ENCODE data around the gene BCL2L11.

BCL2L11 gene

GRCh38 chr2:111148225-111148873 lies 27.6 kb downstream of the BCL2L11 start:
- Histone ChIP-seq H3K27me3 (ENCODE audit: control insufficient read depth, insufficient read depth, low read length) (peaks cover 3% of the 10 kb centered on the region), H3K36me3 (ENCODE audit: control insufficient read depth, low read depth, low read length) (peaks cover 29% of the 10 kb centered on the region), H3K9me3 (ENCODE audit: control insufficient read depth, low read depth, low read length) (no peaks in the 10 kb centered on the region), H3K4me3 (ENCODE audit: low read length) (no peak overlapping the region), H3K9ac (ENCODE audit: low read length) (no peak overlapping the region), H3K27ac (ENCODE audit: low read length) (no peak overlapping the region), H3K4me1 (ENCODE audit: control insufficient read depth, low read depth, low read length) (peaks cover 5% of the 10 kb centered on the region)

- Histone ChIP-seq H3K27me3 (ENCODE audit: control insufficient read depth, insufficient read depth, low read length) (peaks cover 3% of the 10 kb centered on the region), H3K4me3 (ENCODE audit: low read length) (no peak overlapping the region), H3K9ac (ENCODE audit: low read length) (no peak overlapping the region), H3K36me3 (ENCODE audit: control insufficient read depth, low read depth, low read length) (peaks cover 25% of the 10 kb centered on the region), H3K4me1 (ENCODE audit: control insufficient read depth, low read depth, low read length) (peaks cover 5% of the 10 kb centered on the region), H3K9me3 (ENCODE audit: control insufficient read depth, low read depth, low read length) (no peaks in the 10 kb centered on the region), H3K27ac (ENCODE audit: low read length) (no peak overlapping the region)
Observed at GRCh38 chr2:111148925-111149324, 28.2 kb downstream of the BCL2L11 start.

- H3K9me3 ChIP-seq (ENCODE audit: control insufficient read depth, low read depth, low read length): no peaks in the 10 kb centered on the region
- no peaks in the 10 kb centered on the region for H3K27me3 ChIP-seq (ENCODE audit: control insufficient read depth, insufficient read depth, low read length)
- peaks cover 20% of the 10 kb centered on the region for H3K36me3 ChIP-seq (ENCODE audit: control insufficient read depth, low read depth, low read length)
- H3K4me3 ChIP-seq (ENCODE audit: low read length): no peak overlapping the region
- H3K4me1 ChIP-seq (ENCODE audit: control insufficient read depth, low read depth, low read length): peaks cover 5% of the 10 kb centered on the region
- H3K9ac ChIP-seq (ENCODE audit: low read length): no peak overlapping the region
- H3K27ac ChIP-seq (ENCODE audit: low read length): no peak overlapping the region
Observed at GRCh38 chr2:111149882-111150455, 29.3 kb downstream of the BCL2L11 start.

GRCh38 chr2:111154758-111155157 lies 34.0 kb downstream of the BCL2L11 start:
- Histone ChIP-seq H3K9ac (ENCODE audit: low read length) (no peak overlapping the region), H3K9me3 (ENCODE audit: control insufficient read depth, low read depth, low read length) (no peaks in the 10 kb centered on the region), H3K27me3 (ENCODE audit: control insufficient read depth, insufficient read depth, low read length) (no peaks in the 10 kb centered on the region), H3K36me3 (ENCODE audit: control insufficient read depth, low read depth, low read length) (peaks cover 29% of the 10 kb centered on the region), H3K4me3 (ENCODE audit: low read length) (no peak overlapping the region), H3K27ac (ENCODE audit: low read length) (no peak overlapping the region), H3K4me1 (ENCODE audit: control insufficient read depth, low read depth, low read length) (peaks cover 10% of the 10 kb centered on the region)

GRCh38 chr2:111155610-111156009 lies 34.9 kb downstream of the BCL2L11 start:
- Histone ChIP-seq H3K9me3 (ENCODE audit: control insufficient read depth, low read depth, low read length) (no peaks in the 10 kb centered on the region), H3K9ac (ENCODE audit: low read length) (no peak overlapping the region), H3K36me3 (ENCODE audit: control insufficient read depth, low read depth, low read length) (peaks cover 33% of the 10 kb centered on the region), H3K27ac (ENCODE audit: low read length) (no peak overlapping the region), H3K27me3 (ENCODE audit: control insufficient read depth, insufficient read depth, low read length) (no peaks in the 10 kb centered on the region), H3K4me3 (ENCODE audit: low read length) (no peak overlapping the region), H3K4me1 (ENCODE audit: control insufficient read depth, low read depth, low read length) (peaks cover 10% of the 10 kb centered on the region)

- Histone ChIP-seq H3K27ac (ENCODE audit: low read length) (no peak overlapping the region), H3K9ac (ENCODE audit: low read length) (no peak overlapping the region), H3K27me3 (ENCODE audit: control insufficient read depth, insufficient read depth, low read length) (no peaks in the 10 kb centered on the region), H3K9me3 (ENCODE audit: control insufficient read depth, low read depth, low read length) (no peaks in the 10 kb centered on the region), H3K4me1 (ENCODE audit: control insufficient read depth, low read depth, low read length) (peaks cover 10% of the 10 kb centered on the region), H3K4me3 (ENCODE audit: low read length) (no peak overlapping the region), H3K36me3 (ENCODE audit: control insufficient read depth, low read depth, low read length) (peaks cover 30% of the 10 kb centered on the region)
Observed at GRCh38 chr2:111156529-111156928, 35.8 kb downstream of the BCL2L11 start.

GRCh38 chr2:111157071-111157661 lies 36.5 kb downstream of the BCL2L11 start:
- H3K27me3 ChIP-seq (ENCODE audit: control insufficient read depth, insufficient read depth, low read length): no peaks in the 10 kb centered on the region
- peaks cover 26% of the 10 kb centered on the region for H3K36me3 ChIP-seq (ENCODE audit: control insufficient read depth, low read depth, low read length)
- H3K9ac ChIP-seq (ENCODE audit: low read length): no peak overlapping the region
- H3K9me3 ChIP-seq (ENCODE audit: control insufficient read depth, low read depth, low read length): no peaks in the 10 kb centered on the region
- no peak overlapping the region for H3K4me3 ChIP-seq (ENCODE audit: low read length)
- peaks cover 10% of the 10 kb centered on the region for H3K4me1 ChIP-seq (ENCODE audit: control insufficient read depth, low read depth, low read length)
- H3K27ac ChIP-seq (ENCODE audit: low read length): no peak overlapping the region

- Histone ChIP-seq H3K36me3 (ENCODE audit: control insufficient read depth, low read depth, low read length) (peaks cover 21% of the 10 kb centered on the region), H3K4me3 (ENCODE audit: low read length) (no peak overlapping the region), H3K27me3 (ENCODE audit: control insufficient read depth, insufficient read depth, low read length) (no peaks in the 10 kb centered on the region), H3K9ac (ENCODE audit: low read length) (no peak overlapping the region), H3K4me1 (ENCODE audit: control insufficient read depth, low read depth, low read length) (peaks cover 12% of the 10 kb centered on the region), H3K9me3 (ENCODE audit: control insufficient read depth, low read depth, low read length) (no peaks in the 10 kb centered on the region), H3K27ac (ENCODE audit: low read length) (no peak overlapping the region)
Observed at GRCh38 chr2:111157798-111158197, 37.1 kb downstream of the BCL2L11 start.

GRCh38 chr2:111159641-111160040 lies 38.9 kb downstream of the BCL2L11 start:
- H3K27me3 ChIP-seq (ENCODE audit: control insufficient read depth, insufficient read depth, low read length): no peaks in the 10 kb centered on the region
- H3K36me3 ChIP-seq (ENCODE audit: control insufficient read depth, low read depth, low read length): peaks cover 21% of the 10 kb centered on the region
- H3K4me3 ChIP-seq (ENCODE audit: low read length): no peak overlapping the region
- H3K9me3 ChIP-seq (ENCODE audit: control insufficient read depth, low read depth, low read length): no peaks in the 10 kb centered on the region
- H3K27ac ChIP-seq (ENCODE audit: low read length): no peak overlapping the region
- H3K9ac ChIP-seq (ENCODE audit: low read length): no peak overlapping the region
- peaks cover 31% of the 10 kb centered on the region for H3K4me1 ChIP-seq (ENCODE audit: control insufficient read depth, low read depth, low read length)

GRCh38 chr2:111160758-111161157 lies 40.0 kb downstream of the BCL2L11 start:
- no peak overlapping the region for H3K4me3 ChIP-seq (ENCODE audit: low read length)
- peaks cover 24% of the 10 kb centered on the region for H3K36me3 ChIP-seq (ENCODE audit: control insufficient read depth, low read depth, low read length)
- H3K27me3 ChIP-seq (ENCODE audit: control insufficient read depth, insufficient read depth, low read length): no peaks in the 10 kb centered on the region
- no peak overlapping the region for H3K9ac ChIP-seq (ENCODE audit: low read length)
- no peaks in the 10 kb centered on the region for H3K9me3 ChIP-seq (ENCODE audit: control insufficient read depth, low read depth, low read length)
- H3K4me1 ChIP-seq (ENCODE audit: control insufficient read depth, low read depth, low read length): peaks cover 35% of the 10 kb centered on the region
- H3K27ac ChIP-seq (ENCODE audit: low read length): no peak overlapping the region

GRCh38 chr2:111161971-111162370 lies 41.3 kb downstream of the BCL2L11 start:
- H3K27ac ChIP-seq (ENCODE audit: low read length): no peak overlapping the region
- H3K27me3 ChIP-seq (ENCODE audit: control insufficient read depth, insufficient read depth, low read length): no peaks in the 10 kb centered on the region
- H3K36me3 ChIP-seq (ENCODE audit: control insufficient read depth, low read depth, low read length): peaks cover 31% of the 10 kb centered on the region
- H3K4me3 ChIP-seq (ENCODE audit: low read length): no peak overlapping the region
- no peak overlapping the region for H3K9ac ChIP-seq (ENCODE audit: low read length)
- no peaks in the 10 kb centered on the region for H3K9me3 ChIP-seq (ENCODE audit: control insufficient read depth, low read depth, low read length)
- H3K4me1 ChIP-seq (ENCODE audit: control insufficient read depth, low read depth, low read length): peaks cover 35% of the 10 kb centered on the region

Measured in iPS-18a (cell line).